8988T (cell line): ENCODE measurements around the gene MFNG.
"Not testable (repeated sequence)": the region's sequence is repeated elsewhere in the genome, so short reads cannot be mapped to it uniquely, and the experiment has no call there.

Experiments used
- DNase-seq: peaks from one replicate; pipeline ENCODE4 v3.0.0; 2011

Gene MFNG, protein sequence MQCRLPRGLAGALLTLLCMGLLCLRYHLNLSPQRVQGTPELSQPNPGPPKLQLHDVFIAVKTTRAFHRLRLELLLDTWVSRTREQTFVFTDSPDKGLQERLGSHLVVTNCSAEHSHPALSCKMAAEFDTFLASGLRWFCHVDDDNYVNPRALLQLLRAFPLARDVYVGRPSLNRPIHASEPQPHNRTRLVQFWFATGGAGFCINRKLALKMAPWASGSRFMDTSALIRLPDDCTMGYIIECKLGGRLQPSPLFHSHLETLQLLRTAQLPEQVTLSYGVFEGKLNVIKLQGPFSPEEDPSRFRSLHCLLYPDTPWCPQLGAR

DNA sequence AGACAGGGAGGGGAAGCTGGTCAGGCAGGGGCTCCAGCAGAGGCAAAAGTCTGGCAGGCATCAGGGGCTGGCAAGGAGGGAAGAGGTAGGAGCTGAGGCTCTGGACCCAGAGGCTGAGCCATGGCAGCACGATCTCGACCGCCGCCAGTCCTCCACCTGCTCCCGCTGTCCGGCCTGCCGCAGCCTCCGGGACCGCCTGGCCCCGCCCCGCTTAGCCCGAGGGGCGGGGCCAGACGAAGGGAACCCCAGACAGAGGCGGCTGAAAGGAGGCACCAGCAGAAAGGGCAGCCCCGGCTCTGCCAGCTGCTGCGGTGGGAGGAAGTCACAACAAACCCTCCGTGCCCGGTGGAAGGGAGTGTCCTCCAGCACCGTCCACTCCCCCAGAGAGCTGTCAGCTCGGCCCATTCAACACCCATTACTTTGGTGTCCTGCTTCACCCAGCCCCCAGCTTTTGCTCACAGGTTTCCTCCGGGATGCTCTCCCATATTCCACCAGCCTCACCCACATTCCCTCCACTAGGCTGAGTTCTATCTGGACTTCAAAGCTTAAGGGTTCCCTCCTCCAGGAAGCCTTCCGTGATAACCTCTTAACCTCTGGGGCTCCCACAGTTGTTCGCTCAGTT, at the start of gene MFNG:
Gene MFNG (minus strand): TSS at position 161 of the 622 bp plus-strand sequence. CDS start 207 bp downstream, outside the sequence.
- DNase-seq: no peak

DNA sequence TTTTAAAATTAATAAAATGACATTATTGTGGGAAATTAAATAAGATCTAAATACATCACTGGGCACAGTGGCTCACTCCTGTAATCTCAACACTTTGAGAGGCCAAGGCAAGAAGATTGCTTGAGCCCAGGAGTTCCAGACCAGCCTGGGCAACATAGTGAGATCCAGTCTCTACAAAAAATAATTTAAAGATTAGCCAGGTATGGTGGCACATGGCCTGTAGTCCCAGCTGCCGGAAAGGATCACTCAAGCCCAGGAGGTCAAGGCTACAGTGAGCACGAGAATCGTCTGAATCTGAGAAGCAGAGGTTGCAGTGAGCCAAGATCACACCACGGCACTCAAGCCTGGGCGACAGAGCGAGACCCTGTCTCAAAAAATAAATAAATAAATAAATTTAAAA, 49.0 kb upstream of the MFNG start:
- DNase-seq: no peak

DNA sequence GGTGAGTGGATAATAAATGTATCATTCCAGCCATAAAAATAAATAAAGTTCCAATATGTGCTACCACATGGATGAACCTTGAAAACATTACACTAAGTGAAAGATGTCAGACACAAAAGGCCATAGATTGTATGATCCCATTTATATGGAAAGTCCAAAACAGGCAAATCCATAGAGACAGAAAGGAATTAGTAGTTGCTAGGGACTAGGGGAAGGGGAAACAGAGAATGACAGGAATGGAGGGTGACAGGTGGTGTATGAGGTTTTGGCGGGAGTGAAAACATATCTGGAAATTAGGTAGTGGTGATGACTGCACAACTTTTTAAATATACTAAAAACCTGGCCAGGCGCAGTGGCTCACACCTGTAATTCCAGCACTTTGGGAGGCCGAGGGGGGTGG, 48.3 kb upstream of the MFNG start:
- no peak for DNase-seq

DNA sequence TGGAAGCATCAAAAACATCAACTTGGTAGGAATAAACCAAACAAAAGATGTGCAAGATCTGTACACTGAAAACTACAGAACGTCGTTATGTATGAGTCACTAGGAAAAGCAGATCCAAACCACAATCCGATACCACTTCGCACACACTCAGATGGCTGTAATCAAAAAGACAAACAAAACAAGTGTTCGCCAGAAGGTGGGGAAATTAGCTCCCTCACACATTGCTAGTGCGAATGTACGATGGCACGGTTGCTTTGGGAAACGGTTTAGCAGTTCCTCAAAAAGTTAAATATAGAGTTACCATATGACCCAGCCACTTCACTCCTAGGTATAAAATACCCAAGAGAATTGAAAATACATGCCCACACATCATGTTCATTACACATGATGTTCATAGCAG, 47.8 kb upstream of the MFNG start:
- DNase-seq: no peak

DNA sequence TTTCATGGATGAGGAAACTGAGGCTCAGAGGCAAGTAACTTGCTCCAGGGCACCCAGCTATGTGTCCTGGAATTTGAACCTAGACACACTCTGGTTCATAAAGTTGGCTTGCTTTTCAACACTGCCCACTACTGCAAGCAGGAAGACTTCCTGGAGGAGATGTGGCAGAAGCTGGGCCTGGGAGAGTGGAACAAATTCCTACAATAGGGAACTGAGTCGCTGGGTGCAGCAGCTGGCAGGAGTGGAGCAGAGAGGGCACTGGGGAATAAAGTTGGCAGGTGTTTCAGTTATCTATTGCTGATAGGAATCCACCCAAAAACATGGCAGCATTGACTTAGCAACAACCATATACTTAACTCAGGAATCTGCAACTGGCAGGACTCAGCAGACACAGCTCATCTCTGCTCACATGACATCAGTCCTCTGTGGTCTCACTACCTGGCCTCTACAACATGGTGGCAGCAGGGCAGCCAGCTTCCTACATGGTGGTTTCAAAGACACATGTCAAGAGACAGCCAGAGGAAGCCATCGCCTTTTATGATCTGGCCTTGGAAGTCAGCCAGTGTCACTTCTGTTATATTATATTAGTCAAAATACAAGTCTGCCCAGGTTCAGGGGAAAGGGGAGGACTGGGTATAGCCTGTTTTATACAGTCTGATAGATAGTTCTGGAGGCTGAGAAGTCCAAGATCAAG, 43.6 kb upstream of the MFNG start:
- no peak for DNase-seq

DNA sequence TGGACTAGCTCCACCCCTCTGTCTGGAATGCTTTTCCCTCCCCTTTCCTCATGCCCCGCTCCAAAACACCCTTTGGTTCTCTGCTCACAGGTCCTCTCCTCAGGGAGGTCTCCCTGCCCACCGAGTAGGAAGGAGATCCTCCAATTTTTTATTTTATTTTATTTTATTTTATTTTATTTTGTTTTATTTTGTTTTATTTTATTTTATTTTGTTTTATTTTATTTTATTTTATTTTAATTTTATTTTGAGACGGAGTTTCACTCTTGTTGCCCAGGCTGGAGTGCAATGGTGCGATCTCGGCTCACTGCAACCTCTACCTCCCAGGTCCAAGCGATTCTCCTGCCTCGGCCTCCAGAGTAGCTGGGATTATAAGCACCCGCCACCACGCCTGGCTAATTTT, 41.8 kb upstream of the MFNG start:
- DNase-seq: not testable (repeated sequence)

DNA sequence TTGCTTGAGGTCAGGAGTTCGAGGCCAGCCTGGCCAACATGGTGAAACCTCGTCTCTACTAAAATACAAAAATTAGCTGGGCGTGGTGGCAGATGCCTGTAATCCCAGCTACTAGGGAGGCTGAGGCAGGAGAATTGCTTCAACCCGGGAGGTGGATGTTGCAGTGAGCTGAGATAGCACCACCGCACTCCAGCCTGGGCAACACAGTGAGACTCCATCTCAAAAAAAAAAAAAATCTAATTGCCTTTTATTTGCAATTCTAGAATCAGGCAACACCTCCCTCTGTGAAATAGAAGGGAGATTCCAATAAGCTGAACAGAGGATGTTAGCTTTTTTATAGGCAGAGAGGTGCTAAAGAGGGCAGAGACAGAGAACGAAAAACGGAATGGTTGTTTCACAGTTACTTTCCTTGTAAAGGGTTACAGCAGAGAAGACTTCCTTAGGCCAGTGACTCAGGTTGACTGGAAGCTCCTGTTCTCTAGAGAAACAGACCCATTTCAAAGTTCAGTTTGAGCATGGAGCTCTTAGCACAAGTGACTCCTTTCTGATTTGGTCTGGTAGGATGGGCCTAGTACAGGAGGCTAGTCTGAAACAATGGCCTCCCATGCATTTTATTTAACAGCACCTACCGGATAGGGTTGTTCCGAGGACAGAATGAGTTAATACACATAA, 41.0 kb upstream of the MFNG start:
- DNase-seq: not testable (repeated sequence)

DNA sequence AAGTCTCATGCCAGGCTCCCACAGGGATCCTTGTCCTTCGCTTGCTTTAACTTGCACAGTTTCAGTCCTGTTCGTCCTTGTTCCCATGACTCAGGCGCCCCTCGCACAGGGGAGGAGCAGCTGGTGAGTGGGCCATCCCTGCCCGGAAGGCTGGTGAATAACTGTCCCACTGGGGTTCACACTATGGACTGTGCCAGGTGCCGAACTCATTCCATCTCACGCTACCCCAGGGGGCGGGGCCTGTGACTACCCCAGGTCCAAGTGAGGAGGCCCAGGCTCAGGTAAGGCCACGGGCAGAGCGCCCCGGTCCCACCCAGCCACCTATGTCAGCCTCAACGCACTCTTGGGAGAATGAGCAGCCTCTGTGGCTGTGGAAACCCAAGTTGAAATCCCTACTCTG, 40.2 kb upstream of the MFNG start:
- no peak for DNase-seq

DNA sequence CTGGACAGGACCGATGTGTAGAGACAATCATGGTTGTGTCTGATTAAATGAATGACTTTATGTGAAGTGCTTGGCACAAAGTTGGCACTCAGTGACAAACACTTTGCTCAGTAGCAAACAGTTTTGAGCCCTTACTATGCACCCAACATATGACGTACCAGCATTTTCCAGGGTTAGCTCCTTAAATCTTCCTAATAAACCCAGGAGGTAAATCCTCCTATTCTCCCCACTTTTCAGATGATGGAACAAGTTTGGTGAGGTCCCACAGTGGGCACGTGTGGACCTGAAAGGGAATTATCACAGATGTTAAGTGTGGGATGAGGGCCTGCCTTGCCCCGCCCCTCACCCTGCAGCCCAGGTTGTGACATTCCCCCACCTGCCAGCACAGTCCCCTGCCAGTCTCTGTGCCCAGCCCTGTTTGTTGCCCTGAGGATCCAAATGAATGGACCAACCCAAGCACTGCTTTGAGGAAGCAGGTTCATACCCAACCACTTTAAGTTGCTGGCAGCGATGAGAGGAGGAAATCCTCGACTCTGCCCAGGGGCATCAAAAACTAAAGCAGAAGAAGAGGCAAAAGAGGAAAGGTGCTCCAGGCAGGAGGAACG, 39.7 kb upstream of the MFNG start:
- DNase-seq: no peak

DNA sequence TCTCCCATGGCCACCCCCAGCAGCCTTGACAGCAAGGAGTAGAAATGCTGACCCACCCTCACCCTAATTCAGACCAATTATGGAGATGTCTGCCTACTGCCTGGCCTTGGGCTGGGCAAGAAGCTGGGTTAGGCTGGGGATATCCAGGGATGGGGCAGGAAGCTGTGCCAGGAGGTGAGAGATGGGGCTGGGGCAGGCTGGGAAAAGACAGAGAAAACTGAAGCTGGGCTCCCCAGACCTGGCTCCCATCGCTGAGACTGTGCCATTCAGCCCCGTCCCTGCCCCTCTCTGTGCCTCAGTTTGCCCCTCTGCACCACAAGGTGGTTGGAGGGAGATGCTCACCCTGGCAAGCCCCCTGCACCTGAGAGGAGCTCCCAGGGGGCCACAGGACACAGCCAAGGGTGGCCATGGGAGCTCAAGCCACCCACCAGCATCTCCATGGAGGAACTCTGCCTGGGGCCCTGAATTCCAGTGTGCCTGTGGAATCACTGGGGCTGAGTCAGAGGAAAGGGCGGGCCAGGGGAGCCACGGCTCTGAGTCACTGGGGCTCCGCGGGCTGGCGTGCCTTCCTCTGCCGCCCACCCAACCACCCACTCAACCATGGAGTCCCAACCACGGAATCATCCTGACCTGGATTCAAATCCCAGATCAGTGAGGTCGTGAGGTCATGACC, 39.0 kb upstream of the MFNG start:
- DNase-seq: no peak

DNA sequence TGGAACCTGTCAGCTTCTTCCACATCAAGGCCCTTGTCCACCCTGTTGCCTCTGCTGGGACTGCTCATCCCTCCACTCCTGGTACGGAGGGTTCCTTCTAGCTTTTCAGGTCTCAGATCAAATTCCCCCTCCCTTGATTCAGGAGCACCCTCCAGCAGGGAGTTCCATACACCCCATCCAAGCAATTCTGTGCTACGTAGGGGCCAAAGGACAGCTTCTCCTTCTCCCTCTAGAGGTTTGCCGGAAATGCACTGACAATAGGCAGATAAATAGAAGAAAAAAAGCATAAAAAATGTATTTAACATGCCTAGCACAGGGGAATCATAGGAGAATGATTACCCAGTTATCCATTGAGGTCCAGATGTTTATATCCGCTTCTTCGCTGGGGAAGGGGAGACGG, 36.3 kb upstream of the MFNG start:
- DNase-seq: no peak

DNA sequence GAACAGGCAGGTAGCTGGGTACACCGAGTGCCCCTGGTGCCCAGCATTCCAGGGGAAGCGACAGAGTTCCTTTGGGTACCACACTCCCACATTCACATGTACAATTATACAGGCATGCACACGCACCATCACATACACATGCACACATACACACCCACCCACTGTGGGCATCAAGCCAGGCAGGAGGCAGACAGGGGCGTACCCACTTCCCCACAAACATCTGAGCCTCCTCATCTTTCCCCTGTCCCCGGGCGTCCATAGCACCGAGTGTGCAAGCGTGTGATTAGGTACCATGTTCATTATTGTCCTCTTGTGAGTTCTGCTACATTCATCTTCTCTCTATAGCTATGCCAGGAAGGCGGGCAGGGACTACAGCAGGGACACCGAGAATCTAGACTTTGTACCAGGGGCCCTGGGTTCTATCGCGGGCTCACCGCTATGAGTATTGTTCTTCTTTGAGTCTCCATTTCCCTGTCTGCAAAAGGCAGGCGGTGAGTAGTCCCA, 35.1 kb upstream of the MFNG start:
- no peak for DNase-seq

DNA sequence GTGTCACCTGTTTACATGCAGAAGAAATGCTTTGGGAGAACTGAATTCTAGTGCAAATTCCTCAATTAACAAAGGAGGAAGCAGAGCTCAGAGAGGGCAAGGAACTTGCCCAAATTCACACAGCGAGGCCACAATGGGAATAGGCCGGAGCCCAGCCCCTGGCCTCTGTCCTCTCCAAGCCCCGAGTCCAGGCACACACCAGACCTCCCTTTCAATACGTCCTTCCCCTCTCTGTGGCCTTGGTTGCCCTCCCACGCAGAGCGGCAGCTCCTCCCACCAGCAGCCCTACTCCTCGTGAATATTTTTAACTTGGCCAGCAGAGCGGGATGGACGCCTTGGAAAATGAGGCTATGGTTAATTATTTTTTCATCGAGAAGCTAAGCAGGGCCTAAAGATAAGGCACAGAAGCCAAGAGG, 34.6 kb upstream of the MFNG start:
- no peak for DNase-seq

DNA sequence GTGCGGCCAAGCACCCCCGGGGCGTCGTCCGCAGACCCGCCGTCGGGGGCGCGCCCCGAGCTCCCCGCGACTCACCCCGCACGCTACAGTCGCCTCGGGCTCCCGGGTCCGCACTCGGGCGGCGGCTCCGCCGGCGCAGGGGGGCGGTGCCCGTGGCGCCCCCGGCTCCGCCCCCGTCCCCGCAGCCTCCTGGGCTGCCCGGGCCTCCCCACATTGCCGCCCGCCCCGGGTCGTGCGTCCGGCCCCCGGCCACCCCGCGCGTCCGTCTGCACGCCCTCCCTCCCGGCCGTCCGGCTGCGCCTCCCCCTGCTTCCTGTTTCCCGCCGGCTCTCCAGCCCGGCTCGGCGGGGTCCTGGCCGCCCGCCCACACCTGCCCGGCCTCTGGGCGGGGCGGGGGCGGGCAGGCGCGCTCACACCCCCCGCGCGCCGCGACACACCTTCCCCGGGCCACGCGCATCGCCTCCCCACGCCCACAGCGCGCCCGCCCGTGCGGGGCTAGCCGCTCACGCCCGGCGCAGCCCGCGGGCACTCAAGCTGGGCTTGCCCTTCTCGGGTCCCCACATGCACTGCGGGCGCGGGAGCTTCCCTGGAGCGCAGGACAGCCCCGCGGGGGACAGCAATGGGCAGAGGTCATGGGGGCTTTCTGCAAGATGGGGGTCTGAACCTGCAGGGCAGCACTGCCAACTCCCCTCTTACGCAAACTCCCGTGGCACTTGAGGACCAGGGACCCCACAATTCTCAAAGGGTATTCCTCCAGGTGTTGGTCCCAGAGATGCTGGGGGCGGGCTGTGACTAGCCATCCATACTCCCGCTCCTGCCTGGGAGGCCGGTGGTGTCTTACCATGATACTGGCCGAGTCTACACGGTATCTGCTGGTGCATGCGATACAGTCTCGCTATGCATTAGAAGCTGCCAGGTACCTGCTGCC, 33.3 kb upstream of the MFNG start, which contains the start of gene CARD10:
Gene CARD10 (minus strand): TSS at position 148 of the 928 bp plus-strand sequence. CDS start 215 bp downstream, outside the sequence.
- no peak for DNase-seq

DNA sequence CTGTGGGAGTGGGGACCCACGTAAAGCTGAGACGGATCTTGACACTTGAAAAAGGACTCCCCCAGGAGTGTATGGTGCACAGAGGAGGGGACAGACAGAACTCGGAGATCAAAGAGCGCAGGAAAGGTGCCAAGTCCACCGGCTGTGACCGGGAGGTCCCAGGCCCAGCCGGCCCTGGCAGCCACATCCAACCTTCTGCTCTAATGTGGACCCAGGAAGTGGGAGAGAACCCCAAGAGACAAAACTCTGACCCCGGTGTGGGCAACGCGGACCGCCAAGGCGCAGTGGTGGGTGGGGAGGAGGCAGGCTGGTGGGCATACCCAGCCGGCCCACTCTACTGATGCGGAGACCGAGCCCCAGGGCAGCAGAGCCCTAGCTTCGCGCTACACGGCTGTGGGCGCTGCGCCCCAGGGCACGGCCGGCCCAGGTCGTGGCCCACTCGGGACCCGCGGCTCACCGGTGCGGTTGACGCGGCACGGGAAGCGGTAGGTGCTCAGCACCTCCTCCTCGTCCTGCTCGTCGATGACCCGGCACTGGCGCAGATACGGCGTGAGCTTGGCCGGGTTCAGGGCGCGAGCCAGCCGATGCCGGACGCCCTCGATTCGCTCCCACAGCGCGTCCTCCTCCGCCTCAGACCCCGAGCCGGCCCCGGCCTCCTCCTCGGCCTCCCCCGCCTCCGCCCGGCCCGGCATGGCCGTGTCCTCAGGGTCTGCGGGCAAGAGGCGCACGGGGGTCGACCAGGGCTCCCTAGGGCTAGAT, 32.5 kb upstream of the MFNG start:
- no peak for DNase-seq

DNA sequence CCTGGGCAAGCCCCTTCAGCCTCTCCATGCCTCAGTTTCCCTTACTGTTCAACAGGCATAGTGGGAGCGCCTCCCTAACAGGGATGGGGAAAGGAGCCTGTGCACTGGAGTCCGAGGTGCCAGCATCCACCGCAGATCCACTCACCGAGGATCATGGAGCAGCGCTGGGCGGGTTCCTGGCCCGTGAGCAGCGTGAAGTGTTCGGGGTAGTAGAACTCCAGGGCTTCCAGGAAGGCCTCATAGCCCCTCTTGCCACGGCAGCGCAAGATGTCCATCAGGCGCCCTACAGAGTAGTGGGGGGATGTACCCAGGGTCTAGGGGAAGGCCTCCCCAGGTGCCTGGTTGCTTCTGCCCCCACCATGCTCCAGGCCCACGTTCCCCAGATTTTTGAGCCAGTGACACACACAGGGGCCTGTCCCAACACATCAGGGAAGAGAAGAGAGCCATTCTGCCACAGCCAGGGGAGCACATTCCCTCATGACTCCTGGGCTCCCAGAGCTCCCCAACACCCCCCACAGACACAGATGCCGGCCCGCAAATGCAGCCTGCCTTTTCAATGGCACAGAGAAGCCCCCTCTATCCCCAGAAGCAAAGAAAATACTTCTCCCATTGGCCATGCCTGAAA, 31.8 kb upstream of the MFNG start:
- DNase-seq: no peak

DNA sequence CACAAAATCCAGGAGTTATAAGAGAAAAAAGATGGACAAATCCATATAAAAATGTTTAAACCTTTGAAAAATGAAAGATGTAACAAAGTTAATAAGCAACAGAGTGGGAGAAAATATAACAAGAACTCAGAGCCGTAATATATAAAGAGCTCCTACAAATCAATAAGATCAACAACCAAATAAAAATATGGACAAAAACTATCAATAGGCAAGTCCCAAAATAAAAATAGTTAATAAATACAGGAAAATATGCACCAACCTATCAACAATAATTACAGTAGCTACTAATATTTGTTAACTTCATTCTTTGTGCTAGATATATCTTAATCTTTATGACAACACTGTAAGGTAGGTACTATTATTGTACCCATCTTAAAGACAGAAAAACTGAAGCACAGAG, 30.3 kb upstream of the MFNG start:
- no peak for DNase-seq

DNA sequence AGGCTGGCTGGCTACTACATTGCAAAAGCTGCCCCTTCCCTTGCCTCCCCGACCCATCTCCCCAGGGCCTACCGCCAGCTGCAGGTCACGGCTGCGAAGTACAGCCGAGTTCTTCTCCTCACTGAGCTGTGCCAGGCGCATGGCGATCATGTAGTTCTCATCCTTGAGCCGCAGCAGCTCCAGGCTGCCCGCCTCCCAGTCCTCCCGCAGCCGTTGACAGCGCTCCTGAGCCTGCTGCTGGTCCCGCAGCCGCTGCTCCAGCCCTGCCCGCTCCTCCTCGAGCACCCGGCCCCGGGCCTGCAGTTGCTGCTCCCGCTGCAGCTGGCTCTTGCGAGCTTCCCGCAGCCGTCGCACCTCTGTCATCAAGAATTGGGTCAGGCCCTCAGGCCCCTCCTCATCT, 29.7 kb upstream of the MFNG start:
- DNase-seq: no peak

DNA sequence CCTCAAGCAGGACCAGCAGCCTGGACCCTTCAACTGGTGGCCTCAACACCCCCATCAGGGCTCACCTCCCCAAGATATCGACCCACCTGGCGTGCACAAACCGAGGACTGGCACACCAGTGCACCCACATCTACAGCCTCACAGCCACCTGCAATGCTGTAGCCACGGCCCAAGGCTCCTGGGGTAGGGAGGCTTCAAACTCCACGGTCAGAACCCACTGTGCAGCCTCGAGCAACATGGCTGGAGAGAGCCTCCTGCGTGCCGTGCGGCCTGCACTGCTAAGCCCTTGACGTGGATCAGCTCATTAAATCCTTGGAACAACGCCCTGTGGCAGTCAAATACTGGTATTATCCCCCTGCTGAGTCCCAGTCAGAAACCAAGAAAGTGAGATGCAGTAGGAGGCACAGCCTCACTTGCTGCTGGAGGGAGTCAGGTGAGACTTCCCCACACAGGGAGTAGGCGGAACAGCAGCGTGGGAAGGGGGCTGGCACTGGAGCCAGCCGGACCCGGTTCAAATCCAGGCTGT, 28.4 kb upstream of the MFNG start:
- DNase-seq: no peak
